Endothelial cell of hepatic sinusoid (primary cell): ENCODE results near the gene RXRA.

ENCODE experiments used
- in situ Hi-C: cut with HindIII; loops from 2 replicates; pipeline ENCODE4 v1.10.0; 2017; ENCODE audit warnings: low sequenced_read_pairs

Gene RXRA

DNA sequence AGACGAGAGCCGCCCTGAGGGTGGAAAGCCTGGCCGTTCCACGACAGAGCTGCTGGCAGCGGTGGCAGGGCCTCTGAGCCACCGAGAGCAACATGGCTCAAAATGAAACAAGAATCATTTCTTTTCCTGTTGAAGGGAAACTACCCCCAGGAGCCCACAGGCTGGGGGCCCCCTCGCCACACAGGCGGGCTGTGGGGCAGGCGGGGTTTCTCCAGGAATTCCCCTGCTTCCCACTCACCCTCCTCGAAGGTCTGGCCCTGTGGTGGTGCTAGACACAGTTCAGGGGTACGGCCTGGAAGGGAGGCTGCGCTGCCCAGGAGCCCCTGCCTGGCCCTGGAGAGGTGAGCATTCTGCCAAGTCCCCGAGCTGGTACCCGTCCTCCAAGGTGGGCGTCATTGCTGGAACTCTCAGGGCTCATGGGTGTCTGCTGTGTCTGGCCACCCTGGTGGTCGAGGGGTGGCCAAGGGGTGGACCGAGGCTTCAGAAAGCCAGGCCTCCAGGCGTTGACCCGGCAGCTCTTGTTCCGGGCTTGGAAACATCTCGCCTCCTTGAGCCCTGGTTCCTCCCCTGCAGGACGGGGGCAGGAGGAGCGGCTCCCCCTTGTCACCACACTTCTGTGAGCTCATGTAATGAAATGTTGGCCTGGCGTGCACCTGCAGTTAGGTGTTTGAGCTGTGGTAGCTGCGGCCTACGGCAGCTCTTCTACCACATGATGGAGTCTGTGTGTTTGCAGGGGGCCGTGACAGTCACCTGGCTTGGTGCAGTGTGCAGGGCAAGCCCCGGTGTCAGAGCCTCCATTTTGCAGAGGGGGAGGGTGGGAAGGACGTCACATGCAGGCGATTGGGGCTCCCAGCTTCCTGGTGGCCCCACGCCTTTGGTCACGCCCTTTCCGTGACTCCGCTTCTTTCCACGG is 65.3 kb downstream of the RXRA start:
- in situ Hi-C loops, result no loop called here

DNA sequence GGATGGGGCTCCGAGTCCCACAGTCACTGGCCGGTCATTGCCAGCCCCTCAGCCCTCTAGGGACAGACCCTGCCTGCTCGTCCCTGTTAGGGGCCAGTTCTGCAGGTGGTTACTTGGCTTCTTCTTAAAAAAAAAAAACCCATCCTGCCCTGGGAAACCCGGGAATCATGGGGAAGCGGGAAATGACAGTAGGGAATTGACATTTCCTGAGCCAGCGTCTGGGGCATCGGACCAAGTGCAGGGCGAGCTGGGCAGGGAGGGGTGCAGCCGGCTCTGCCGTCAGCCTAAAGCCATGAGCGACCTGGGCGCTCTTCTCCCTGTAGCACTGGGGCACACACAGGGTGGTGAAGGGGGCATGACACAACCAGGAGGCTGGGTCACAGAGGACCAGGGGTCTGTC is 66.6 kb downstream of the RXRA start:
- in situ Hi-C loops, result no loop called here

DNA sequence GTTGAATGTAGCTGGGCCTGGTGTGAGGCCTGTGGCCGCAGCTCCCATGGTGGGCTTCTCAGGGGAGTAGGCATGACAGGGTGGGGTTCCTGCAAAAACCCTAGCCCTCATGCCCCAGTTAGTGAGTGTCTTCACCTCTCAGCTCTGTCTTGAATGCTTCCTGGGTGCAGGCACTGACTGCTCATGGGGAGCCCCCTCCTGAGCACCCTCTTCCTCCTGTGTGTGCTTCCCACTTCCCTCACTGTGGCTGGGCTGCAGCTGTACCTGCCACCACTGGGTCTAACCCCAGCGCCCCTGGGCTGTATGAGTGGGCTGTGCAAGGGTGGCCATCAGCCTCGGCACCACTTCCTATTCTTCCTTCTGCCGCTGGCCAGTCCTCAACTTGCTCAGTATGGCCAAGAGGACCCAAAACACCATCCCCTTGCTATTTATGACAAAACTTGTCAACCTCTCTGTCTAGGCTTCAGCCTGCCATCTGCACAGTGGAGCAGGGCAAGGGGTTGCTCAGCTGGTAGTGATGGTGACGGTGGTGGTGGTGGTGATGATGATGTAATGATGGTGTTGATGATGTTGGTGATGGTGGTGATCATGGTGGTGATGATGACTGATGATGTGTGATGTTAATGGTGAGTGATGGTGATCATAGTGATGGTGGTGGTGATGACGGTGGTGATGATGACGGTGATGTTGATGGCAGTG is 67.5 kb downstream of the RXRA start:
- in situ Hi-C loops, result no loop called here

DNA sequence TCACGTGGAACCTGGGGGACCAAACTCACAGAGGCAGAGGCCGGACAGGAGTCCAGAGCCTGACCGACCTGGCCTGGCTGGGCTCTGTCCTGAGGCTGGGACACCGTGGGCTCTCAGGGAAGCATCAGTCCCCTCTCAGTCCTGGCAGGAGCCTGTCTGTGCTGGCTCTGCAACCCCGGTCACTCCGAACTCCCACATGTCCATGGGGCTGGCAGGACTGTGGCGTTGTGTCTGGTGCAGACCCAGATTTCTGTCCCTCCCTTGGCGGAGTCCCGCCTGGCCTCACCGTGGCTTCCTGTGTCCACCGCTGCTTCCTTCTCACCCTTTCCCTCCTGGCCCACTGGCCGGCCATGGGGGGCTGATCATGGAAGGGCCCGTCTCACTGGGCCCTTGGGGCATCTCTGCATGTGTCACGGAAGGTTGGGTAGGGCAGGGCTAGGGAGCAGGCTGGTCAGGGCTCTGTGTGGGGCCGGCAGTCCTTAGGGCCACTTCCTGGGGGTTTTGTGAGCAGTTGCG is 68.8 kb downstream of the RXRA start:
- in situ Hi-C loops, result no loop called here

DNA sequence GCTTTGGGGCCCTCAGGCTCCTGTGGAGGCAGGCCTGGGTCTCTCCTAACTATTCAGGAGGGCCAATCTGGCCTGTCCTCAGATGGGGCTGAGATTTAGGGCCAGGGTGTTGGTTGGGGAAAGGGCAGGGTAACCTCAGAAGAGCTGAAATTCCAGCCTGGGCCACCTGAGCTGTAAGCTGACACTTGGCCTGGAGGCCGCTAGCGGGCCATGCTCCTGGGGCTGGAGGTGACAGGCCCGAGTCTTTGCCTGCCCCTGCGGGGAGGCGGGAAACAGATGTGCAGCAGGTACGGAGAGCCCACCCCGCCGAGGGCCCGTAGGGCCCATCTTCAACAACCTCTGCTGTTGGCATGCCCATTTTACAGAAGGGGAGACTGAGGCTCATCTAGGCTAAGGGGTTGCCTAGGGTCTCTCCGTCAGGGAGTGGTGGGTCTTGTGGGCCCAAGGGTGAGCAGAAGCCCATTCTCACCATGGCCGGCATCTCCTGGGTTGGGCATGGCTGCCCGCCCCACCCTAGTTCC is 69.5 kb downstream of the RXRA start:
- in situ Hi-C loops, result no loop called here

DNA sequence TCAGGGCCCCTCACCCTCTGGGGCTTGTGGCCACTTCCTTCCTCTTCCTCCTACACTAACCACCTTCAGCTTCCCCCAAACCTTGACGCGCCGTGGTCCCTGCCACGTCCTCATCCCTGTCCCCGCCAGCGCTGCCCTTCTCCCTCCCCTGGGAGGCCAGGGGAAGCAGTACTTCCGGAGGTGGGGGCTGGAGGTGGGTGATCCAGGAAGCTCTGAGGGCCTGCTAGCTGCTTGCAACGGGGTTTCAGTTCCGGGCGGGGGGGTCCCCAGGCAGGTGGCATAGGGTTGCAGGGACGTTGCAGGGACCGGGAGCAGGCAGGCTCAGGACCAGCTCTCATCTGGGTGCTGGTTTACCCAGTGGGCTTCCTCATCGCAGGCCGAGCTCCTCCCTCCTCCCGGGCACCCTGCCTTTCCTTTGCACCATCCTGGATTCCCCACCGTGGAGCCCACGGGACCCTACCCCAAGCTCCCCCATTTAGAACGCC is 70.0 kb downstream of the RXRA start:
- in situ Hi-C loops, result no loop called here

DNA sequence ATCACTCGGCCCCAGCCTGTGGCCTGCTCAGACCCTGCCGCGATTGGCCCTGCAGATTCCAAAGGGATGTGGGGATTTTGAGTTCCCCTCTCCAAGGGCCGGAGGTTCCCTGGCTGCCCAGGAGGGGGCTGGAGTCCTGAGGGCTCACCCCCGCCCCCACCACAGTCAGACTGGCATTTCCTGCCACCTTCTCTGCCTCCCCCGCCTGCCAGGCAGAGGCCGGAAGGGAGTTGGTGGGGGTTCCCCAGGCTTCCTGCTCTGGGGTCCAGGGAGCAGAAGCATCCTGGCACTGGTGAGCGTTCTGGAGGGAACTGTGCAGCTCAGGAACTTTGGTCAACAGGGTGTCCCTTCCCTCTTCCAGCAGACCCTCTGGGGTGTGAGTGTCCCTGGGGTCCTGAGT is 70.6 kb downstream of the RXRA start:
- in situ Hi-C loops, result no loop called here

DNA sequence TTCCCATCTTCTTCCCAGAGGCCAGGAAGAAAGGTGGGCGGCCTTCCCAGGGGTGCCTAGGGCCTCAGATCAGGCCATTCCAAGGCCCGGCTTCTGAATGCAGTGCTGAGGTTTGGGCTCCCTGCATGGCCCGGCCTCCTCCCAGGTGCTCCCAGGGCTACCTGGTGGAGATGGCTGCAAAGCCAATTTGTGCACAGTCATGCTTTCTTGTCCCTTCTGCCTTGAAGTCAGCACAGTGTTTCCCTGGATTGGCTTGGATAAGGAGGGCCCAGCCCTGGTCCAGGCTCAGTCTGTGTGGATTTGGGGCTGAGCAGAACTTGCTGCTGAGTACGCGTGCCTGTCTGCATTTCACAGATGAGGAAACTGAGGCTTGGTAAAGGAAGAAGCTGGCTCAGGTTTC is 72.5 kb downstream of the RXRA start:
- in situ Hi-C loops, result no loop called here

DNA sequence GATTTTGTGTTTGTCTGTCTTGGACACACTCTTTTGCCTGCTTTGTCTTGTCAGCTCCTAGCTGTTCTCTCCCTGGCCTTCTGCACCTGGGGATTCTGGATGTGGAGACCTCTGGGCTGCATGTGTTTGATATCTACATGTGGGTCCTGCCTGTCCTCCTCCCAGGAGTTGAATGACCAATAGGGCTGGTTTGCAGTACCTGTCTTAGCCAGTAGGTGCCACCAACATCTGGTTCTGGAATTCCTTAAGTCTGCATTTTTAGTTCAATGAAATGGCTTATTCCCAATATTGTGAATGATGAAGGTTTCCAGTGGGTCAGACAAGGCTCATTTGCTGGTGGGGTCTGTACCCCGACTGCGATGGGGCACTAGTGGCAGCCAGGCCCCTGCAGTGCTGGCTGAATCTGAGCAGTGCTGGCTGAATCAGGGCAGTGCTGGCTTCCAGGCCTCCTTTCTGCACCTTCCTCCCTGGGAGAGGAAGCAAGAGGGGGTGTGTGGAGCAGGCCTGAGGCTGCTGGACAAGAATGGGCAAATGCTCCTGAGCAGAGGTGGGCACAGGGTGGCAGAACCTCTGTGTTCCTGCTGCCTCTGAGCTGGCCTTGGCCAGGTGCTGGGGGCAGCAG is 73.3 kb downstream of the RXRA start:
- in situ Hi-C loops, result no loop called here

DNA sequence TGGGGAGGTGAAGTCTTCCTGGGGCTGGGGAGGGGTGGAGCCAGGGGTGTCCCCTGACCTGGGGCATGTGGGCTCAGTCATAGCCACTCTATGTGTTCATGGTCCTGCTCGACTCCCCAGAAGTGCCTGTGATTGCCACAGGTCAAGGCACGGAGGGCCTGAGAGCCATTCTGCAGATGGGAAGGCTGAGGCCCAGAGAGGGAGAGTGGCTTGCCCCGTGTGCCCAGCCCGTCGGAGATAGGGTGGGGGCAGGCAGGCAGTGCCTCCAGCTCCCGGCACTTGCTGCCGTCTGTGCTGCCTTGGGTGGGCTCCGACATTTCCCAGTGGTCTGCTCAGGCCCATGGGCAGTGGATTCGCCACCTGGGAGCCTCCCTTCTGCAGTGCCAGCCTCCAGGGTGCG is 74.0 kb downstream of the RXRA start:
- in situ Hi-C loops, result no loop called here

DNA sequence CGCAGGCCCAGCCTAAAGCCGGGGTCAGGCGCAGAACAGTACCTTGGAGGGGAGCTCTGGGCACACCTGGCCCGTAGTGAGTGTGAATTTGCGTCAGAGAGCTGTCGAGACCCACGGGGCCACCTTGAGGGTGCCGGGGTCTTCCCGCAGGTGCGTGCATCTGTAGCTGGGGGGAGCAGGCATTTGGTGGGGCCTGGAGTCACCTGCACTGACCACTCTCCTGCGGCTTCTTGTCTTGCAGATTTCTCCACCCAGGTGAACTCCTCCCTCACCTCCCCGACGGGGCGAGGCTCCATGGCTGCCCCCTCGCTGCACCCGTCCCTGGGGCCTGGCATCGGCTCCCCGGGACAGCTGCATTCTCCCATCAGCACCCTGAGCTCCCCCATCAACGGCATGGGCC is 75.1 kb downstream of the RXRA start:
- in situ Hi-C loops, result no loop called here

DNA sequence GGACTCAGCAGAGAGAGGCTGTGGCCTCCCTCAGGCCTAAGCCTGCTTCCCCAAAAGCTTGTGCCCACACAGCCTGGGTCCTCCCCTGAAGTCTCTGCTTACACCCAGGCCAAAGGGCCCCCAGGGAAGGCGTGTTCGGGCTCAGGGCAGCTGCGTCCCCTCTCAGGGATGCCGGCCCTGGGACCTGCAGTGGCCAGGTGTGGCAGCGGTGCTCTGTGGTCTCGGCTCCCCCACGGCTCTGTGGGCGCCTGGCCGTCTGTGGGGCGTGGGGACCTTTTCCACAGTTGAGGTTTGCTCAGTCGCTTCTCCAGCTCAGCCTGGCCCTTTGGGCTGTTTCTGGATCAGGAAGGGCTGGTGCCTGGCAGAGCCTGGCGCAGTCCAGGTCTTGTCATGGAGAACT is 75.9 kb downstream of the RXRA start:
- in situ Hi-C loops, result no loop called here

DNA sequence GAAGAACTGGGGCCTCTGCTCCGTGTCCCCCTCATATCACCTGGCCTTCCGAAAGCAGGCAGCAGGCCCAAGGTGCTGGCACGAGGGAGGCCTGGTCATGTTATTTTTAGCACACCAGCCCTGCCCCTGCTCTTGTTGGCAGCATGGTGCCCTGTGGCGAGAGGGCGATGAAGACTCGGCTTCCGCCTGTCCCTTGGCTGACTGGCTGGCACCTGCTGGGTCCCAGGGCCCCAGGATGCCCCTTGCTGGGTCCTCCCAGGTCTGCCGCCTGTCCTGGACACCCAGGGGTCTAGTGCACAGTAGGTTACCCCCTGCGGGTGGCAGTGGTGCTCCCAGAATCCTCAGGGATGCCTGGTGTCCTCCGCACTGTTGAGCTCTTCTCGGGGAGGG is 77.0 kb downstream of the RXRA start:
- in situ Hi-C loops, result no loop called here

DNA sequence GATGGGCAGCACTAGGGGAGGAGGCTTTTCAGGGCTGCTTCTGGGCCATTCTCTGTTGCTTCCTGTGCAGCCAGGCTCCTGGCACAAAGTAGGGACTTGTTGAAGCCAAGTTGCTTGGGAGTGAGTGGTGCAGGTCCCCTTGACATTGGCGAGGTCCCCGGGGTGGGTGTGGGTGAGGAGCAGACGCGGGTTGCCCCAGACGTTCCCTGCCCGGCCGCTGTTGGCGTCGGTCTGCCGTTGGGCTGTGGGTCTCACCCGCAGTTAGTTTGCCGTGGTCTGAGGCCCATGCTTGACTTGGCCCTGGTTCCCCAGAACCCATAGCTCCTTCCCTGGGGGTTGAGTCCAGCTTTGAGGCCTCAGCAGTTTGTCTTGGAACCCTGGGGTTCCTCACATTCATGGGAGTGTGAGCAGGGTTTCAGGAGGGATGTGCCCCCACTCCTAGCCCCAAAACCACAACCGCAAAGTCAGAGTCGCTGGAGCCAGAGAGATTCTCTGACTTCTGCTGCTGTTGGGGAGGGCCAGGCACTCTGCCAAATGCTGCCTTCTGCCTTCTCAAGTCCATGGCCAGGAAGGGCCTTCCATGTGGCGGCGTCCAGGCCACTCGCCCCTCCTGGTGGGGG is 77.5 kb downstream of the RXRA start:
- in situ Hi-C loops, result no loop called here

DNA sequence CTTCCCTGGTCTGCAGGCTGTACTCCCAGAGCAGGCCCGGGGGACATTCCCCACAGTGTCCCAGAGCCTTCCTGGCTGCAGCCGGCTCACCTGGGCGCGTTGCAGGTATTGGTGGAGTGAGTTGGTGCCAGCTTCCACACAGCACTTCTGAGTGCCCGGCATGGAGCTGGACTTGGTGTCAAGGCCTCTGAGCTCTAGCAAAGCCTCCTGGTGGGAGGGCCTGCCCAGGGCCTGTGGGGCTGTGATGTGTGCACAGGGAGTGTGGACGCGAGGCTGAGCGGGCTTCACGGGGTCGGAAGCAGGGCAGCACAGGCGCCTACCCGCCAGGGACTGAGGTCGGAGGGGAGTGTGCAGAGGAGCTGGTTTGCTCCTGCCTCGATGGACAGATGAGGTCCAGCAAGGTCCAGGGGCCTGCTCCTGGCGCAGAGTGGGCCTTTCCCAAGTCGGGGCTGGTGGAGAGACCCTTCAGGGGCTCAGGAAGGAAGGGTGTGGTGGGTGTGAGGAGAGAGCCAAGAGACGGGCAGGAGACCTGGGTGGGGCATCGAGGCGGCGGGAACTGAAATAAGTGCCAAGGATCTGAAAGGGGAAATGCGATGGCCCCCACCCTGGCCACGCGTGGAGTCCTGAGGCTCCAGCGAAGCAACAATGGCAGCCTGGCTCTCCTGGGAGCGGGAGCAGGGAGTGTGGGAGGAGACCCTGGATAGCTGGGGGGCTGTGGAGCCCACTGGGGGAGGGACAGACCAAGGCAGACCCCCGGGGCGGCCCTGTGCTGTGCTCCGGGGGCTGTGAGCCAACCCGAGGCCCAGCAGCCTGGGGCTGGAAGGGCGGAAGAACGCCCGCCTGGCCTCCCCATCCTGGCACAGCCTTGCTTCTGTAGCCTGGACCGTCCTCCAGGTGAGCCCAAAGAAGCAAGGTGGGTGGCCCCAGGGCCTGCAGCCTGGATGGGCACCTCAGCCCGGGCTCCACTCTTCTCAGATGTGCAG is 78.4 kb downstream of the RXRA start:
- in situ Hi-C loops, result no loop called here

DNA sequence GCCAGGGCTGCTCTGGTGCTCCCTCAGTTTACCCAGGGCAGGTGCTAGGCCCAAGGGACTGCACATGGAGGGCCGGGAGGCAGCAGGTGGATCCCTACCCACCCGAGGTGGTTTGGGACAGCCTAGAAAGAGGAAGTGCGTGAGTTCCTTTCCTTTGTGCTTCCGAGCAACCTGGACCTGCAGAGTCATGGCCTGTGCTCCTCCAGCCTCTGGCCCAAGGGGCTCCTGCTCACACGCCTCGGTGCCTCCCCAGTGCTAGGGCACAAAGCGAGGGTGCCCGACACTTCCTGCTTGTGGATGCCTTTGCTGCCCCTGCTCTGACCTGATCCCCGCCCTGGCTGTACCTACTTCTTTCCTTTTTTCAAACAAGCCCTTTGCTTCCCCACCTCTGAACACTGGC is 79.3 kb downstream of the RXRA start:
- in situ Hi-C loops, result no loop called here

DNA sequence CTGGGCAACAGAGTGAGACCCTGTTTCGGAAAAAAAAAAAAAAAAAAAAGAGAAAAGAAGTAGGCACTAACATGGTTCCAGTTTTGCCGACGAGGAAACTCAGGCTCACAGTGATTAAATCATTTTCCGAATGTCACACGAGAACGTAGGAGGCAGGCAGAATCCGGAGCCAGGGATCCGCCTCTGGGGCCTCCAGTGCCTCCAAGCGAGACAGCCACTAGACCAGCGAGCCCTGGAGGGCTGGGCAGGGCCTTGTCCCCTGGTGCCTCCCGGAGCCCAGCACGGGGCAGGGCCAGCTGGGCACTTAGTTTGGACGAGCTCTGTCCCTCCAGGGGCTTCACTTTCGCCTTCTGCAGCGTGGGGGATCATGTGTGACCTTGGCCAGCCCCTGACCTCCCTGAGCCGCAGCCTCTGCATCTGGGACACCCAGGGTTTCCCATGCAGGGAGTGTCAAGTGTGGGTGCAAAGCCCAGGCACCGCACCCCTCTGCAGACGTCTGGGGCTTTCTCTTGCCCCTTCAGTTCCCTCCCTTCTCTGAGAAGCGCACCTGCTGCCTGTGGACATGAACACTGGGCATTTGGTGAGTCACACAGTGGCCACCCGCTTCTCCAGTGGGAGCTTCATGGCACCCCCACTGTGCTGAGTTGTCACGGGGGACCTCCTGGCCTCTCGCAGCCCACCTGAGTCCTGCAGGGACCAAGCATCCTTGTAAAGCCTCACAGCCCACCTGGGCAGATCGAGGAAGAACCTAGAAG is 80.3 kb downstream of the RXRA start:
- in situ Hi-C loops, result no loop called here

DNA sequence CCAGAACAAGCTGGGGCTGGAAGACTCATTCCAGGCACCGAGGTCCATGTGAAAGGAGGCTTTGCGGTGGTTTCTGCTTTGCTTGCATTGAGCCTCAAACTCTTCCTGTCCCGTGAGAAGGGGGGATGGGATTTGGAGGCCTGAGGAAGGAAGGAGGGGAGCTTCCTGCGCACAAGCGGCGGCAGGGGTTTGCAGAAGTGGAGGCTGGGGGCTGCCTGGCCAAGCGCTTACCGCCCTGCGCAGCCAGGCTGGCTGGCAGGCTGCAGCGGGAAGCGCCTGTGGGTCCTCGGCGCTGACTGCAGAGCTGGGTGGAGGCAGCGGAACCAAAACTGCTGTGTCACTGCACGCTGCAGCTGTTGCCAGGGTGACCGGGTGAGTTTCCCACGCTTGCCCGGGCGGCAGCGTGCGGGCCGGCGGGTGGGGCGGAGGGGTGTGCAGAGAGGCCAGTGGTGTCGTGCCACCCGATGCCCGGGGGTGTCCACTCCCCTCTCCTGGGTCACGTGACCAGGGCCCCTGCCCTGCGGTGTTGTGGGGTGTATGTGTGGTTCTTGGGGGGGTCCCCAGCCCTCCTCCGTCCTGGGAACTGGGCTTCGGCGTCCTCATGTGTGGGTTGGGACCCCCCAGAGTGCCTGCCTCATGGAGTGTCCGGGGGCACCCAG is 81.0 kb downstream of the RXRA start:
- in situ Hi-C loops, result no loop called here
